ENCODE data around the gene MAPK7.

DNA sequence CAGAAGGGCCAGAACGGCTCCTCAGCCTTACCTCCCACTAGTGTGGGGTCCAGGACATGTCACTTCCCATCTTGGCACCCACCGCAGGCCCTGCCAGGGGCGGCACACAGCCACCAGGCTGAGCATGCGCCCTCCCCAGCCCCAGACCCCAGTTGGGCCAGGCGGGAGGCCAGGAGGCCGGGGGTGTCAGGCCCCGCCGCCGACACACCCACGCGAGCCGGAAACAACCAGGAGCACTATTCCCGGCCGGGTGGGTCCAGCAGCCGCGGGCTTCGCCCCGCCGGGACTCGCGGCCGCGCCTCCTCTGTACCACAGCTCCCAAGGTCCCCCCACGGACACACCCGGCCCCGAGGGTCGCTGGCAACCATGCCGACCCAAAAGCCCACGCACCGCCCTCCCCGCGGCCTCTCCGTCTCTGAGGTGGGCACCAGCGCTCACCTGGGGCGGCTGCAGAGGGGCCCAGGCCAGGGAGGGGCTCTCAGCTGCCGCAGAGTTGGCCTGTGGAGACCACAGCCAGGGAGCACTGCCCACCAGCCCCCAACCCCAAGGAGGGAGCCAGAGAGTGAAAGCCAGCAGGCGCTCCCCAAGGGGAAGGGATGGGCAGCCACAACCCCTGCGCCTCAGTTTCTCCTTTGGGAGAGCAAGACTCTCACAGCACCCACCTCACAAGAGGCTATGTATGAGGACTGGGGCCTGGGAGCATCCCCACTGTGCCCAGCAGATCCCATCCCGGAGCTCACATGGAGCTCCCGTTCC lies 33.8 kb upstream of the MAPK7 start:
- TF ChIP-seq, protein P1, sequence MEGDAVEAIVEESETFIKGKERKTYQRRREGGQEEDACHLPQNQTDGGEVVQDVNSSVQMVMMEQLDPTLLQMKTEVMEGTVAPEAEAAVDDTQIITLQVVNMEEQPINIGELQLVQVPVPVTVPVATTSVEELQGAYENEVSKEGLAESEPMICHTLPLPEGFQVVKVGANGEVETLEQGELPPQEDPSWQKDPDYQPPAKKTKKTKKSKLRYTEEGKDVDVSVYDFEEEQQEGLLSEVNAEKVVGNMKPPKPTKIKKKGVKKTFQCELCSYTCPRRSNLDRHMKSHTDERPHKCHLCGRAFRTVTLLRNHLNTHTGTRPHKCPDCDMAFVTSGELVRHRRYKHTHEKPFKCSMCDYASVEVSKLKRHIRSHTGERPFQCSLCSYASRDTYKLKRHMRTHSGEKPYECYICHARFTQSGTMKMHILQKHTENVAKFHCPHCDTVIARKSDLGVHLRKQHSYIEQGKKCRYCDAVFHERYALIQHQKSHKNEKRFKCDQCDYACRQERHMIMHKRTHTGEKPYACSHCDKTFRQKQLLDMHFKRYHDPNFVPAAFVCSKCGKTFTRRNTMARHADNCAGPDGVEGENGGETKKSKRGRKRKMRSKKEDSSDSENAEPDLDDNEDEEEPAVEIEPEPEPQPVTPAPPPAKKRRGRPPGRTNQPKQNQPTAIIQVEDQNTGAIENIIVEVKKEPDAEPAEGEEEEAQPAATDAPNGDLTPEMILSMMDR (conservative IDR thresholded peaks at IDR 0.05 in 1 of 2, IDR thresholded peaks at IDR 0.05 in 1 of 2; ENCODE audit: low read depth in 1 of 2, low read length in 2 of 2), result no peak
- TF ChIP-seq EZH2 (IDR thresholded peaks at IDR 0.05; ENCODE audit: low read length, missing control alignments), result no peak

All from fibroblast of lung (primary cell).